IPS-18a (cell line): Measurements from ENCODE around the gene TPP2.

Experiments
- H3K27ac ChIP-seq: one replicate; pipeline ENCODE4 v1.5.1; 2013; ENCODE audit warnings: low read length
- H3K27me3 ChIP-seq: one replicate; pipeline ENCODE4 v1.6.1; 2013; ENCODE audit warnings: mild to moderate bottlenecking, low read length; ENCODE audit not compliant: control insufficient read depth, insufficient read depth
- H3K36me3 ChIP-seq: one replicate; pipeline ENCODE4 v1.6.1; 2013; ENCODE audit warnings: low read depth, low read length; ENCODE audit not compliant: control insufficient read depth
- H3K4me1 ChIP-seq: one replicate; pipeline ENCODE4 v1.6.1; 2013; ENCODE audit warnings: low read depth, low read length; ENCODE audit not compliant: control insufficient read depth
- H3K4me3 ChIP-seq: one replicate; pipeline ENCODE4 v1.5.1; 2013; ENCODE audit warnings: low read length
- H3K9ac ChIP-seq: one replicate; pipeline ENCODE4 v1.6.1; 2013; ENCODE audit warnings: mild to moderate bottlenecking, low read length, moderate library complexity
- H3K9me3 ChIP-seq: one replicate; pipeline ENCODE4 v1.6.1; 2013; ENCODE audit warnings: low read depth, low read length; ENCODE audit not compliant: control insufficient read depth

The TPP2 gene

GRCh38 chr13:102571075-102571474 is 25.7 kb upstream of the TPP2 start:
- Histone ChIP-seq H3K27me3 (no peaks in the 10 kb centered on the region), H3K27ac (no peak overlapping the region), H3K4me3 (no peak overlapping the region), H3K9ac (no peak overlapping the region), H3K4me1 (no peaks in the 10 kb centered on the region), H3K36me3 (no peaks in the 10 kb centered on the region), H3K9me3 (no peaks in the 10 kb centered on the region)

GRCh38 chr13:102572323-102572722 is 24.5 kb upstream of the TPP2 start:
- Histone ChIP-seq H3K9ac (no peak overlapping the region), H3K27ac (no peak overlapping the region), H3K36me3 (no peaks in the 10 kb centered on the region), H3K4me1 (no peaks in the 10 kb centered on the region), H3K9me3 (no peaks in the 10 kb centered on the region), H3K4me3 (no peak overlapping the region), H3K27me3 (no peaks in the 10 kb centered on the region)

GRCh38 chr13:102580552-102581169 is 16.1 kb upstream of the TPP2 start:
- H3K27me3 ChIP-seq = no peaks in the 10 kb centered on the region
- no peak overlapping the region for H3K27ac ChIP-seq
- no peak overlapping the region for H3K4me3 ChIP-seq
- no peaks in the 10 kb centered on the region for H3K4me1 ChIP-seq
- H3K9ac ChIP-seq = no peak overlapping the region
- no peaks in the 10 kb centered on the region for H3K9me3 ChIP-seq
- H3K36me3 ChIP-seq = no peaks in the 10 kb centered on the region

GRCh38 chr13:102582256-102582655 is 14.5 kb upstream of the TPP2 start:
- Histone ChIP-seq H3K4me1 (no peaks in the 10 kb centered on the region), H3K27ac (no peak overlapping the region), H3K36me3 (no peaks in the 10 kb centered on the region), H3K9me3 (no peaks in the 10 kb centered on the region), H3K4me3 (no peak overlapping the region), H3K27me3 (no peaks in the 10 kb centered on the region), H3K9ac (no peak overlapping the region)

GRCh38 chr13:102584434-102584833 is 12.4 kb upstream of the TPP2 start:
- Histone ChIP-seq H3K9me3 (no peaks in the 10 kb centered on the region), H3K4me3 (no peak overlapping the region)

GRCh38 chr13:102586615-102587014 is 10.2 kb upstream of the TPP2 start:
- H3K9ac ChIP-seq = no peak overlapping the region
- H3K4me3 ChIP-seq = no peak overlapping the region
- H3K27ac ChIP-seq = no peak overlapping the region
- H3K9me3 ChIP-seq = no peaks in the 10 kb centered on the region
- H3K4me1 ChIP-seq = no peaks in the 10 kb centered on the region
- no peaks in the 10 kb centered on the region for H3K27me3 ChIP-seq
- no peaks in the 10 kb centered on the region for H3K36me3 ChIP-seq

More at GRCh38 chr13:102584434-102584833, 12.4 kb upstream of the TPP2 start:
- Histone ChIP-seq H3K36me3 (no peaks in the 10 kb centered on the region), H3K27me3 (no peaks in the 10 kb centered on the region), H3K27ac (no peak overlapping the region), H3K4me1 (no peaks in the 10 kb centered on the region), H3K9ac (no peak overlapping the region)

- Histone ChIP-seq H3K9me3 (no peaks in the 10 kb centered on the region), H3K4me1 (peaks cover 2% of the 10 kb centered on the region), H3K36me3 (no peaks in the 10 kb centered on the region), H3K27me3 (no peaks in the 10 kb centered on the region), H3K27ac (no peak overlapping the region), H3K4me3 (no peak overlapping the region), H3K9ac (no peak overlapping the region)
Measured at GRCh38 chr13:102587916-102588315, 8.9 kb upstream of the TPP2 start.

- H3K27ac ChIP-seq = no peak overlapping the region
- H3K9ac ChIP-seq = no peak overlapping the region
- peaks cover 4% of the 10 kb centered on the region for H3K4me1 ChIP-seq
- no peak overlapping the region for H3K4me3 ChIP-seq
- no peaks in the 10 kb centered on the region for H3K27me3 ChIP-seq
- no peaks in the 10 kb centered on the region for H3K9me3 ChIP-seq
- H3K36me3 ChIP-seq = no peaks in the 10 kb centered on the region
Measured at GRCh38 chr13:102589301-102589822, 7.4 kb upstream of the TPP2 start.

- no peaks in the 10 kb centered on the region for H3K27me3 ChIP-seq
- peak overlapping the region; percentile 3 for H3K27ac ChIP-seq
- no peaks in the 10 kb centered on the region for H3K9me3 ChIP-seq
- peak overlapping the region; percentile 67 for H3K4me3 ChIP-seq
- peak overlapping the region; percentile 62 for H3K9ac ChIP-seq
- no peaks in the 10 kb centered on the region for H3K36me3 ChIP-seq
- H3K4me1 ChIP-seq = peaks cover 4% of the 10 kb centered on the region
Measured at GRCh38 chr13:102591988-102592781, 4.6 kb upstream of the TPP2 start.

GRCh38 chr13:102593466-102593865 is 3.3 kb upstream of the TPP2 start:
- H3K27ac ChIP-seq = no peak overlapping the region
- H3K4me3 ChIP-seq = no peak overlapping the region
- peaks cover 4% of the 10 kb centered on the region for H3K4me1 ChIP-seq
- H3K36me3 ChIP-seq = no peaks in the 10 kb centered on the region
- no peak overlapping the region for H3K9ac ChIP-seq
- no peaks in the 10 kb centered on the region for H3K27me3 ChIP-seq
- no peaks in the 10 kb centered on the region for H3K9me3 ChIP-seq

GRCh38 chr13:102597029-102597961 is 509 bp downstream of the TPP2 start:
- Histone ChIP-seq H3K36me3 (no peaks in the 10 kb centered on the region), H3K9ac (peak overlapping the region; percentile 80), H3K27ac (no peak overlapping the region), H3K27me3 (no peaks in the 10 kb centered on the region), H3K4me1 (peaks cover 7% of the 10 kb centered on the region), H3K4me3 (peak overlapping the region; percentile 87), H3K9me3 (no peaks in the 10 kb centered on the region)
